ENCODE data around the gene SERPINA1.
A peak's percentile ranks its signal among the peaks of the same experiment; 100 is the strongest.

- TF ChIP-seq MAX (IDR thresholded peaks at IDR 0.05) (peak; percentile 99), CTCF (IDR thresholded peaks at IDR 0.05; ENCODE audit: low read depth, low read length, missing input control) (no peak)
Measured at GRCh38 chr14:94390372-94391086, 2.1 kb upstream of the SERPINA1 start.
